ENCODE data around the gene HIVEP1. TPM values are rescaled to one million over a fixed set of nuclear protein-coding genes. Genes with fewer than 3 reads are reported as not detected.

The HIVEP1 gene
- total and polyA plus RNA-seq, 3 donors from 2014 or later, result 15.5 to 53.3 (median 44.1) TPM

DNA sequence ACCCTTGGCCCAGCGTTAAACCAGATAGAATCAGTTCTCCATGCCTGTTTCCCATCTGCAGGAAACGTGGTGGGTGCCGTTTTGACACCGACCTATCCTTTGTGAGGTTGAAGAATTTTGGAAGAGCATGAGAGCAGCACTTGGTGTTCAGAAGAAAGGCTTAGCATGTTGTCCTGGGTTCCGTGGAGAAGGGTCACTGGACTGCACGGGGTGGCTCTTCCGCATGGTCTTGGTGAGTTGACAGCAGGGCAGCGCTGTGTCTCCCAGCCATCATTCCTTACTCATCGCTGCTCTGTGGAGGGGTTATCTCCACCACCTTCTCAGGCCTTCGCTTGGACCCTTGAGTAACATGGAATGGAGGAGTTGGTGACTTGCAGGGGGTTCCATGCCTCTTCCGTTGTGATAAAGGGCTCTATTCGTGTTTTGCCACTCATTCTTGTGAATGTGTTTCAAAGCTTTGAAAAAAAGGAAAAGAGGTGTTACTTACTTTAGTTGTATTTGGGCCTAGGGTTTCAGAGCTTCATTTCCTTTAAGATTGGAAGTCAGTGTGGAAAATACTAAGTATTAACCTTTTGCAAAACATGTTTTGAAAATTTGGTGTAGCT is 8.2 kb downstream of the HIVEP1 start:
- Histone ChIP-seq H3K9me3 (no peaks in the 10 kb centered on the region), H3K4me3 (no peak overlapping the region), H3K36me3 (ENCODE audit: low read depth, missing control alignments) (no peaks in the 10 kb centered on the region), H3K27me3 (no peaks in the 10 kb centered on the region), H3K27ac (no peak overlapping the region), H3K4me1 (no peaks in the 10 kb centered on the region)
- no peak for TF ChIP-seq POLR2A (IDR thresholded peaks at IDR 0.05)
- TF ChIP-seq, protein P1, sequence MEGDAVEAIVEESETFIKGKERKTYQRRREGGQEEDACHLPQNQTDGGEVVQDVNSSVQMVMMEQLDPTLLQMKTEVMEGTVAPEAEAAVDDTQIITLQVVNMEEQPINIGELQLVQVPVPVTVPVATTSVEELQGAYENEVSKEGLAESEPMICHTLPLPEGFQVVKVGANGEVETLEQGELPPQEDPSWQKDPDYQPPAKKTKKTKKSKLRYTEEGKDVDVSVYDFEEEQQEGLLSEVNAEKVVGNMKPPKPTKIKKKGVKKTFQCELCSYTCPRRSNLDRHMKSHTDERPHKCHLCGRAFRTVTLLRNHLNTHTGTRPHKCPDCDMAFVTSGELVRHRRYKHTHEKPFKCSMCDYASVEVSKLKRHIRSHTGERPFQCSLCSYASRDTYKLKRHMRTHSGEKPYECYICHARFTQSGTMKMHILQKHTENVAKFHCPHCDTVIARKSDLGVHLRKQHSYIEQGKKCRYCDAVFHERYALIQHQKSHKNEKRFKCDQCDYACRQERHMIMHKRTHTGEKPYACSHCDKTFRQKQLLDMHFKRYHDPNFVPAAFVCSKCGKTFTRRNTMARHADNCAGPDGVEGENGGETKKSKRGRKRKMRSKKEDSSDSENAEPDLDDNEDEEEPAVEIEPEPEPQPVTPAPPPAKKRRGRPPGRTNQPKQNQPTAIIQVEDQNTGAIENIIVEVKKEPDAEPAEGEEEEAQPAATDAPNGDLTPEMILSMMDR (IDR thresholded peaks at IDR 0.05), result no peak
- WGBS, 2 donors, result 83 to 86% methylated on average over 12 of the region's 12 CpGs
- no peak for DNase-seq
- intact Hi-C loops (cut with DNase I; ENCODE audit: low total_unique reads), result no loop called here

DNA sequence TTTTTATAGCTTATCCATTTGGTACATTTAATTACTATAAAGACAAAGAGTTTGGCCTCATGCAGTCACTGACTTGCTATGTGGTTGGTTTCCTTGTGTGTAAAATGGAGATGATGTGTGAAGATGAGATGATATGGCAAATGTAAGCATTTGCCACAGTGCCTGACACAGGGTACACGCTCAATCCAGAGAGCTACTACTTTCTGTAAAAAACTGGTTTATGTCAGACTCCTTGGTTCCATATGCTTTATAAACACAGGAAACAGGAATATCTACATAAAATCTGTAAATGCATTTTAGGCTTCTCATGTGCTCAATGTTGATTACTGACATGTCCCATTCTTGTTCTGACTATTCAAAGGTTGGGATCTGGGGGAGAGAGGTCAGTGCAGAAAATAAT is 10.4 kb downstream of the HIVEP1 start:
- Histone ChIP-seq H3K27ac (peak overlapping the region in 1 of 2 donors; percentile 64), H3K27me3 (no peaks in the 10 kb centered on the region), H3K4me1 (no peaks in the 10 kb centered on the region), H3K9me3 (no peaks in the 10 kb centered on the region), H3K4me3 (no peak overlapping the region), H3K36me3 (ENCODE audit: low read depth, missing control alignments) (no peaks in the 10 kb centered on the region)
- DNase-seq, result no peak
- intact Hi-C loops (cut with DNase I; ENCODE audit: low total_unique reads), result no loop called here
- TF ChIP-seq, protein P1 (IDR thresholded peaks at IDR 0.05), result no peak
- no peak for TF ChIP-seq POLR2A (IDR thresholded peaks at IDR 0.05)
- WGBS, 2 donors, result 95 to 100% methylated on average over 1 of the region's 1 CpG

DNA sequence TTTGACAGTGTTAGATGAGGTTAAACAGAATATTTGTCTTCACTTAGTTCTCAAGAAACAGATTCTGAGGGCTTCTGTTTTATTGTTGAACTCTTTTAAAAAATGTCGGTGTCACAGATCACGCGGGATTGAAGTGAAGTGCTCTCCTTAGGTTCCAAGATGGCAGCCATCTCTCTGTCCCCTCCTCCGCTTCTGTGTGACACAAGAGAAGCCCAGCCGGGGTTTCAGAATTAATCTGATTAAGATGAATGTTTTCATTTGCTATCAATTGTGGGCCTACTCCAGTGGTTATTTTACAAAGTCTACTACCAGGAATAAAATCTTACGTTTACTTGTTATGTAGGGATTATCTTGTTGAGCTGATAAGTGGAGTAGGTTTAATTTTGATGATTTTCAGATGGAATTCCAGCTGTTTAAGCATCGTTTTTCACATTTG is 10.9 kb downstream of the HIVEP1 start:
- Histone ChIP-seq H3K36me3 (ENCODE audit: low read depth, missing control alignments) (no peaks in the 10 kb centered on the region), H3K4me3 (no peak overlapping the region), H3K27ac (peak overlapping the region in 1 of 2 donors; percentile 64), H3K9me3 (no peaks in the 10 kb centered on the region), H3K4me1 (no peaks in the 10 kb centered on the region), H3K27me3 (no peaks in the 10 kb centered on the region)
- 70 to 77% methylated on average over 7 of the region's 7 CpGs for WGBS, 2 donors
- intact Hi-C loops (cut with DNase I; ENCODE audit: low total_unique reads), result no loop called here
- no peak for TF ChIP-seq POLR2A (IDR thresholded peaks at IDR 0.05)
- TF ChIP-seq, protein P1 (IDR thresholded peaks at IDR 0.05), result no peak
- no peak for DNase-seq

DNA sequence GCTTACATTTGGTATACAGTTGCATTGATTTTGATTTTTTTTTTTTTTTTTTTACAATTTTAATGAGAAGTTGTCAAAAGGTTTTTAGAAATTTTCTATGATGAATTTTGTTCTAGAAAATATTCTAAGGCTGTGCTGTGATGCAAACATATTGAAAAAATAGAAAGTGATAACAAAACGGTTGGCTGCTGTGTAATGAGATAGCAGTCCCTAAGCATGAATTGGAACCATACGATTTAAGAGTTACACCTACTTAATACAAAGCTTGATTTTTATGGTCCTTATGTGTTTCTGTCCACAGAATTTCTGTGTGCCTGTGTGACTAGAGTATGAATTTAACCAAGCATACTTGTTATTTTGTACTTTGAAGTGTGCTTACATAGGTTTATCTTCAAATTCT is 12.1 kb downstream of the HIVEP1 start:
- Histone ChIP-seq H3K27ac (no peak overlapping the region), H3K9me3 (no peaks in the 10 kb centered on the region), H3K4me3 (no peak overlapping the region), H3K36me3 (ENCODE audit: low read depth, missing control alignments) (no peaks in the 10 kb centered on the region), H3K4me1 (no peaks in the 10 kb centered on the region), H3K27me3 (no peaks in the 10 kb centered on the region)
- no peak for DNase-seq
- intact Hi-C loops (cut with DNase I; ENCODE audit: low total_unique reads), result no loop called here
- TF ChIP-seq, protein P1 (IDR thresholded peaks at IDR 0.05), result no peak
- no peak for TF ChIP-seq POLR2A (IDR thresholded peaks at IDR 0.05)
- 52 to 65% methylated on average over 2 of the region's 2 CpGs for WGBS, 2 donors

All from testis (tissue), 3 donors.